Cardiac muscle cell (in vitro differentiated cells and primary cell): Measurements from ENCODE around the gene CREB3L2. TPM values are rescaled to one million over a fixed set of nuclear protein-coding genes. Genes with fewer than 3 reads are reported as not detected.

Experiments
- DNase-seq, 2 donors: peaks; one replicate each; pipeline versions ENCODE4 v3.0.0 to v3.0.0-alpha.2; 2010 to 2017; ENCODE audit warnings: low read depth in 1 of 2, low spot score in 1 of 2
- H3K27ac ChIP-seq: fragments of 200-600 bp; sonication (generic); 2 replicates; pipeline ENCODE4 v1.5.1; 2016
- H3K27me3 ChIP-seq: fragments of 200-600 bp; sonication (generic); 2 replicates; pipeline ENCODE4 v1.6.0; 2016; ENCODE audit warnings: control low read depth
- H3K36me3 ChIP-seq: fragments of 200-600 bp; sonication (generic); 2 replicates; pipeline ENCODE4 v1.5.1; 2016; ENCODE audit warnings: control low read depth
- H3K4me1 ChIP-seq: fragments of 200-600 bp; sonication (generic); 2 replicates; pipeline ENCODE4 v1.8.1; 2017; ENCODE audit warnings: low read depth, mild to moderate bottlenecking, mixed run types
- H3K4me3 ChIP-seq: fragments of 200-600 bp; sonication (generic); 2 replicates; pipeline ENCODE4 v1.5.1; 2016; ENCODE audit warnings: mild to moderate bottlenecking
- H3K9me3 ChIP-seq: fragments of 200-600 bp; sonication (generic); 2 replicates; pipeline ENCODE4 v1.5.1; 2017; ENCODE audit warnings: low read depth, mild to moderate bottlenecking, control low read depth
- CTCF ChIP-seq: IDR thresholded peaks from 2 replicates; pipeline ENCODE4 v1.5.1; 2012; ENCODE audit warnings: low read depth, mild to moderate bottlenecking, low read length
- polyA plus RNA-seq: library from polyadenylated mRNA; unstranded; fragments of >200 nt; fragmentation: Nextera tagmentation; extraction: Ambion mirVana; gene quantifications from 2 replicates; pipeline ENCODE4 v1.2.1, GENCODE V29; 2016
- total RNA-seq: library from RNA; depleted of rRNA; stranded (reverse); fragments of >200 nt; gene quantifications from 2 replicates; pipeline ENCODE4 v1.2.3, GENCODE V29; 2016

CREB3L2 gene
- total and polyA plus RNA-seq, 2 experiments from 2014 or later = 22.1 to 24.3 TPM

GRCh38 chr7:137952426-137952805, 49.5 kb downstream of the CREB3L2 start:
- no peak for DNase-seq
- H3K27me3 ChIP-seq = no peaks in the 10 kb centered on the region
- TF ChIP-seq CTCF = no peak
- H3K4me1 ChIP-seq = peaks cover 78% of the 10 kb centered on the region
- peak overlapping the region; percentile 82 for H3K27ac ChIP-seq
- H3K4me3 ChIP-seq = no peak overlapping the region
- no peaks in the 10 kb centered on the region for H3K9me3 ChIP-seq
- H3K36me3 ChIP-seq = no peaks in the 10 kb centered on the region

GRCh38 chr7:137951700-137952425, 50.0 kb downstream of the CREB3L2 start:
- Histone ChIP-seq H3K36me3 (no peaks in the 10 kb centered on the region), H3K4me1 (peaks cover 78% of the 10 kb centered on the region), H3K27me3 (no peaks in the 10 kb centered on the region), H3K9me3 (no peaks in the 10 kb centered on the region), H3K27ac (peak overlapping the region; percentile 82), H3K4me3 (no peak overlapping the region)
- no peak for TF ChIP-seq CTCF
- no peak for DNase-seq

GRCh38 chr7:137950967-137951366, 50.9 kb downstream of the CREB3L2 start:
- TF ChIP-seq CTCF = no peak
- H3K27ac ChIP-seq = peak overlapping the region; percentile 82

GRCh38 chr7:137950263-137950621, 51.6 kb downstream of the CREB3L2 start:
- no peaks in the 10 kb centered on the region for H3K27me3 ChIP-seq
- H3K27ac ChIP-seq = peak overlapping the region; percentile 82
- TF ChIP-seq CTCF = no peak
- no peaks in the 10 kb centered on the region for H3K9me3 ChIP-seq
- H3K4me3 ChIP-seq = no peak overlapping the region
- no peak for DNase-seq
- peaks cover 73% of the 10 kb centered on the region for H3K4me1 ChIP-seq
- H3K36me3 ChIP-seq = no peaks in the 10 kb centered on the region

More at GRCh38 chr7:137950967-137951366, 50.9 kb downstream of the CREB3L2 start:
- Histone ChIP-seq H3K27me3 (no peaks in the 10 kb centered on the region), H3K4me3 (no peak overlapping the region), H3K9me3 (no peaks in the 10 kb centered on the region), H3K36me3 (no peaks in the 10 kb centered on the region), H3K4me1 (peaks cover 78% of the 10 kb centered on the region)
- no peak for DNase-seq

- Histone ChIP-seq H3K27me3 (no peaks in the 10 kb centered on the region), H3K4me1 (peaks cover 67% of the 10 kb centered on the region), H3K36me3 (no peaks in the 10 kb centered on the region), H3K27ac (peak overlapping the region; percentile 82), H3K9me3 (no peaks in the 10 kb centered on the region), H3K4me3 (no peak overlapping the region)
- no peak for TF ChIP-seq CTCF
- peak in 1 of 2 donors; percentile 26 for DNase-seq
Observed at GRCh38 chr7:137949416-137950262, 52.2 kb downstream of the CREB3L2 start.
